Measurements from ENCODE around the gene DGKZ. TPM values are rescaled to one million over a fixed set of nuclear protein-coding genes. Genes with fewer than 3 reads are reported as not detected.
A peak's percentile ranks its signal among the peaks of the same experiment; 100 is the strongest.

DGKZ gene
- total and polyA plus RNA-seq, 10 donors: 44.2 to 136 (median 97.9) TPM

DNA sequence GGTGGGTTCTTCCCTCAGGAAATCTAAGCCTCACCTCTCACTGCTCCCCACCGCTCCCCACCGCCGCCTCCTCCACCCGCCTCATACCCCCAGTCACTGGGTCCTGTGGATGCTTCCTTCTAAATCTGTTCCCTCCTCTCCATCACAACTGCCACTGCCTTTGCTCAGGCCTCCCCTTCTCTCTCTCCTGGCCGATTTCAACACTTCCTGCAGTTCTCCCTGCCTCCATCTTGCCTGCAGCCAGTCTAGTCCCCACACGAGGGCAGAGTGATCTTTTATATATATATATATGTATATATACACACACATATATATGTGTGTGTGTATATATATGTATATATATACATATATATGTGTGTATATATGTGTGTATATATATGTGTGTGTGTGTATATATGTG lies 42.0 kb upstream of the DGKZ start:
- DNase-seq: no peak
- intact Hi-C loops (cut with DNase I; ENCODE audit: low total_unique reads): loop anchor here (5.0 kb wide), 1 partner anchor 63 kb away; no protein-coding TSS in a partner anchor
- no peaks in the 10 kb centered on the region for H3K36me3 ChIP-seq
- peak in 2 of 11 experiments; percentile 21 to 29 for TF ChIP-seq CTCF (IDR thresholded peaks at IDR 0.05 in 8 of 11, conservative IDR thresholded peaks at IDR 0.05 in 3 of 11)
- TF ChIP-seq POLR2A (IDR thresholded peaks at IDR 0.05): no peak
- no peak for TF ChIP-seq POLR2AphosphoS5 (IDR thresholded peaks at IDR 0.05)
- WGBS, 5 donors: 42 to 61% (median 57%) methylated on average over 6 of the region's 6 CpGs
- H3K27ac ChIP-seq: no peak overlapping the region
- H3K4me3 ChIP-seq: no peak overlapping the region
- peaks cover 0 to 28% (median 0%) of the 10 kb centered on the region in 7 donors for H3K27me3 ChIP-seq (replicated peaks in 1 of 7)
- H3K4me1 ChIP-seq: peaks cover 0 to 18% (median 6%) of the 10 kb centered on the region in 6 donors
- no peaks in the 10 kb centered on the region for H3K9me3 ChIP-seq

DNA sequence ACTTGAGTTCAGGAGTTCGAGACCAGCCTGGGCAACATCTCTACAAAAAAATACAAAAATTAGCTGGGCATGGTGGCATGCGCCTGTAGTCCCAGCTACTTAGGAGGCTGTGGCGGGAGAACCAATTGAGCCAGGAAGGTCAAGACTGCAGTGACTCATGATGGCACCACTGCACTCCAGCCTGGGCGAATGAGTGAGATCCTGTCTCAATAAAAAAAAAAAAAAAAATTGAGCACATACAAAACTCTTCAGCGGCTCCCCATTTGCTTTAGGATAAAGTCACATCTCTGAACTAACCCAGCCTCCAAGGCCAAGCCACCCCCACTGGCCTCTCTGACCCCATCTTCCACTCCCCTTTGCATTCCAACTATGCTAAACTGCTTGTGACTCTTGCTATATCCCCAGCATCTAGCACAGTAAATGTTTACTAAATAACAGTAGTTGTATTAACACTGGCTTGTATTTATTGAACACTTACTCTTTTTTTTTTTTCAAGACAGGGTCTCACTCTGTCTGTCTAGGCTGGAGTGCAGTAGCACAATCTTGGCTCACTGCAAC lies 40.9 kb upstream of the DGKZ start:
- Histone ChIP-seq H3K36me3 (no peaks in the 10 kb centered on the region), H3K9me3 (no peaks in the 10 kb centered on the region), H3K27ac (peak overlapping the region in 1 of 8 donors; percentile 7), H3K4me1 (peaks cover 0 to 18% (median 6%) of the 10 kb centered on the region in 6 donors), H3K4me3 (no peak overlapping the region), H3K27me3 (replicated peaks in 1 of 7) (peaks cover 0 to 23% (median 0%) of the 10 kb centered on the region in 7 donors)
- TF ChIP-seq POLR2A (IDR thresholded peaks at IDR 0.05): no peak
- no peak for TF ChIP-seq POLR2AphosphoS5 (IDR thresholded peaks at IDR 0.05)
- TF ChIP-seq CTCF (IDR thresholded peaks at IDR 0.05 in 8 of 11, conservative IDR thresholded peaks at IDR 0.05 in 3 of 11): no peak
- intact Hi-C loops (cut with DNase I; ENCODE audit: low total_unique reads): loop anchor here (5.0 kb wide), 1 partner anchor 64 kb away; no protein-coding TSS in a partner anchor
- DNase-seq: no peak
- WGBS, 5 donors: 79 to 93% (median 87%) methylated on average over 5 of the region's 5 CpGs

DNA sequence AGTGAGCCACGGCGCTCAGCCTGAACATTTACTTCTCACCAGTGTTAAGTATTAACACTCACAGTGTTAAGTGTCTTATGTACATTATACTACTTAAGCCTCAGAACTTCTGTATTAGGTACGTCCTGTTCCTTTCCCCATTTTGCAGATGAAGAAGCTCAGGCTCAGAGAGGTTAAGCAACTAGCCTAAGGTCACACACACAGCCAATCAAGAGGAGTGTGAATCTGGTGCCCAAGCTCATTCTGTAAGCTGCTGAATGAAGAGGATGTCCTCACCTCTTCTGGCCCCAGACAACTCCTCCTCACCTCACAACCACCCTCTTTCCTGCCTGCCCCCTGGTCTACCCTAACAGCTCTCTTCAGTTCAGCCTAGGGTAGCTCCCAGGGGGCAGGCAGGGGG lies 39.9 kb upstream of the DGKZ start:
- intact Hi-C loops (cut with DNase I; ENCODE audit: low total_unique reads): loop anchor here (5.0 kb wide), 1 partner anchor 65 kb away; no protein-coding TSS in a partner anchor
- WGBS, 5 donors: 76 to 87% (median 82%) methylated on average over 3 of the region's 3 CpGs
- no peaks in the 10 kb centered on the region for H3K36me3 ChIP-seq

More for the DNA sequence above, 39.9 kb upstream of the DGKZ start:
- DNase-seq: no peak
- peaks cover 0 to 18% (median 0%) of the 10 kb centered on the region in 7 donors for H3K27me3 ChIP-seq (replicated peaks in 1 of 7)
- no peak overlapping the region for H3K4me3 ChIP-seq
- no peaks in the 10 kb centered on the region for H3K9me3 ChIP-seq
- peaks cover 0 to 18% (median 6%) of the 10 kb centered on the region in 6 donors for H3K4me1 ChIP-seq
- H3K27ac ChIP-seq: no peak overlapping the region
- TF ChIP-seq CTCF (IDR thresholded peaks at IDR 0.05 in 8 of 11, conservative IDR thresholded peaks at IDR 0.05 in 3 of 11) (no peak), POLR2AphosphoS5 (IDR thresholded peaks at IDR 0.05) (no peak), POLR2A (IDR thresholded peaks at IDR 0.05) (no peak)
